Measurements from ENCODE around the gene ORMDL3. TPM values are rescaled to one million over a fixed set of nuclear protein-coding genes. Genes with fewer than 3 reads are reported as not detected.

Gene ORMDL3
- total RNA-seq (10 to 100 TPM; 60.7 to 76.7 TPM), polyA plus RNA-seq (10 to 100 TPM; 38.6 to 67.1 TPM)
- long read RNA-seq, donor 1, transcript ORMDL3-201 (4 exons, 2,111 nt): major isoform, 22 of 29 reads
- long read RNA-seq, donor 1, transcript ORMDL3-204 (4 exons, 2,106 nt): minor isoform, 7 of 29 reads
- long read RNA-seq, donor 1, partial matches to known transcripts: 0 of 29 reads
- long read RNA-seq, donor 1, other reads (novel, unspliced or antisense): 0 of 29 reads
- long read RNA-seq, donor 2, transcript ORMDL3-201 (4 exons, 2,111 nt): major isoform, 5 of 7 reads
- long read RNA-seq, donor 2, partial matches to known transcripts: 0 of 7 reads
- long read RNA-seq, donor 2, other reads (novel, unspliced or antisense): 0 of 7 reads
- long read RNA-seq, donor 3, transcript ORMDL3-204 (4 exons, 2,106 nt): minor isoform, 5 of 15 reads
- long read RNA-seq, donor 3, transcript ORMDL3-201 (4 exons, 2,111 nt): major isoform, 10 of 15 reads
- long read RNA-seq, donor 3, partial matches to known transcripts: 0 of 15 reads
- long read RNA-seq, donor 3, other reads (novel, unspliced or antisense): 0 of 15 reads
- long read RNA-seq, donor 4, transcript ORMDL3-201 (4 exons, 2,111 nt): major isoform, 5 of 9 reads
- long read RNA-seq, donor 4, partial matches to known transcripts: 0 of 9 reads
- long read RNA-seq, donor 4, other reads (novel, unspliced or antisense): 0 of 9 reads
- long read RNA-seq, donor 5, transcript ORMDL3-204 (4 exons, 2,106 nt): minor isoform, 8 of 26 reads
- long read RNA-seq, donor 5, transcript ORMDL3-201 (4 exons, 2,111 nt): major isoform, 18 of 26 reads
- long read RNA-seq, donor 5, partial matches to known transcripts: 0 of 26 reads
- long read RNA-seq, donor 5, other reads (novel, unspliced or antisense): 0 of 26 reads

GRCh38 chr17:39927101-39927928 is at the start of gene ORMDL3, which contains the start of gene LRRC3C:
ORMDL3 (minus strand) TSS chr17:39927601; CDS start chr17:39924203, 3,398 bp downstream.
LRRC3C (plus strand) TSS chr17:39927732; CDS start chr17:39941524, 13,792 bp downstream.
- 0 to 1% methylated on average over 72 of the region's 72 CpGs for WGBS, 2 donors
- peak within 1 kb of the TSS; percentile 42 to 94 for H3K9ac ChIP-seq (ENCODE audit: insufficient read depth in 1 of 2, low read length in 2 of 2)
- H3K36me3 ChIP-seq (ENCODE audit: control insufficient read depth in 4 of 4, insufficient read depth in 4 of 4, low read length in 4 of 4): peaks cover 6 to 24% (median 13%) of the 10 kb centered on the region in 4 donors
- no peak for TF ChIP-seq CTCF (IDR thresholded peaks at IDR 0.05; ENCODE audit: control extremely low read depth, extremely low read depth)
- peak within 1 kb of the TSS; percentile 88 to 94 for H3K27ac ChIP-seq (ENCODE audit: low read depth in 1 of 2, low read length in 1 of 2)
- no peaks in the 10 kb centered on the region for H3K9me3 ChIP-seq (ENCODE audit: control insufficient read depth in 4 of 4, insufficient read depth in 3 of 4, low read length in 3 of 4)
- no peaks in the 10 kb centered on the region for H3K27me3 ChIP-seq (ENCODE audit: control insufficient read depth in 3 of 3, insufficient read depth in 3 of 3, low read length in 2 of 3)
- ATAC-seq (ENCODE audit: insufficient read depth, low FRiP score) (peak; percentile 88), DNase-seq (peak; percentile 97 to 98 (median 98))
- H3K4me1 ChIP-seq (ENCODE audit: control insufficient read depth in 5 of 5, insufficient read depth in 5 of 5, low read length in 5 of 5): peaks cover 0 to 39% (median 12%) of the 10 kb centered on the region in 5 donors
- peak within 1 kb of the TSS; percentile 78 for H3K4me3 ChIP-seq

GRCh38 chr17:39975801-39976200 is 48.4 kb upstream of the ORMDL3 start:
- WGBS, 2 donors: 77 to 88% methylated on average over 4 of the region's 4 CpGs
- no peak for TF ChIP-seq CTCF (IDR thresholded peaks at IDR 0.05; ENCODE audit: control extremely low read depth, extremely low read depth)
- peaks cover 0 to 9% (median 0%) of the 10 kb centered on the region in 3 donors for H3K27me3 ChIP-seq (ENCODE audit: control insufficient read depth in 3 of 3, insufficient read depth in 3 of 3, low read length in 2 of 3)

GRCh38 chr17:39974433-39974832 is 47.0 kb upstream of the ORMDL3 start:
- Histone ChIP-seq H3K9me3 (ENCODE audit: control insufficient read depth in 4 of 4, insufficient read depth in 3 of 4, low read length in 3 of 4) (no peaks in the 10 kb centered on the region), H3K27ac (ENCODE audit: low read depth in 1 of 2, low read length in 1 of 2) (no peak overlapping the region), H3K9ac (ENCODE audit: insufficient read depth in 1 of 2, low read length in 2 of 2) (no peak overlapping the region), H3K4me1 (ENCODE audit: control insufficient read depth in 5 of 5, insufficient read depth in 5 of 5, low read length in 5 of 5) (peaks cover 0 to 2% (median 0%) of the 10 kb centered on the region in 5 donors), H3K27me3 (ENCODE audit: control insufficient read depth in 3 of 3, insufficient read depth in 3 of 3, low read length in 2 of 3) (peaks cover 0 to 9% (median 2%) of the 10 kb centered on the region in 3 donors), H3K4me3 (no peak overlapping the region), H3K36me3 (ENCODE audit: control insufficient read depth in 4 of 4, insufficient read depth in 4 of 4, low read length in 4 of 4) (no peaks in the 10 kb centered on the region)
- WGBS, 2 donors: 80 to 90% methylated on average over 5 of the region's 5 CpGs
- no peak for TF ChIP-seq CTCF (IDR thresholded peaks at IDR 0.05; ENCODE audit: control extremely low read depth, extremely low read depth)
- no peak for DNase-seq
- no peak for ATAC-seq (ENCODE audit: insufficient read depth, low FRiP score)

More at GRCh38 chr17:39975801-39976200, 48.4 kb upstream of the ORMDL3 start:
- Histone ChIP-seq H3K9me3 (ENCODE audit: control insufficient read depth in 4 of 4, insufficient read depth in 3 of 4, low read length in 3 of 4) (no peaks in the 10 kb centered on the region), H3K9ac (ENCODE audit: insufficient read depth in 1 of 2, low read length in 2 of 2) (no peak overlapping the region), H3K27ac (ENCODE audit: low read depth in 1 of 2, low read length in 1 of 2) (no peak overlapping the region), H3K36me3 (ENCODE audit: control insufficient read depth in 4 of 4, insufficient read depth in 4 of 4, low read length in 4 of 4) (peaks cover 0 to under 1% (median 0%) of the 10 kb centered on the region in 4 donors), H3K4me1 (ENCODE audit: control insufficient read depth in 5 of 5, insufficient read depth in 5 of 5, low read length in 5 of 5) (peaks cover 0 to 8% (median 0%) of the 10 kb centered on the region in 5 donors), H3K4me3 (no peak overlapping the region)
- ATAC-seq (ENCODE audit: insufficient read depth, low FRiP score) (no peak), DNase-seq (no peak)

Measured in lung (tissue), 16 donors.